ENCODE measurements around the gene KCP.

KCP gene

GRCh38 chr7:128875523-128875948 lies 35.0 kb downstream of the KCP start:
- no peak for DNase-seq (ENCODE audit: low read depth in 1 of 2, low spot score in 1 of 2)
- H3K27ac ChIP-seq (replicated peaks) = no peak overlapping the region
- TF ChIP-seq SPI1 (IDR thresholded peaks at IDR 0.05; ENCODE audit: borderline replicate concordance, low read depth) (no peak), GABPA (IDR thresholded peaks at IDR 0.05; ENCODE audit: low read depth) (no peak), POLR2AphosphoS5 (IDR thresholded peaks at IDR 0.05; ENCODE audit: low read depth) (no peak)
- TF ChIP-seq, protein P1, sequence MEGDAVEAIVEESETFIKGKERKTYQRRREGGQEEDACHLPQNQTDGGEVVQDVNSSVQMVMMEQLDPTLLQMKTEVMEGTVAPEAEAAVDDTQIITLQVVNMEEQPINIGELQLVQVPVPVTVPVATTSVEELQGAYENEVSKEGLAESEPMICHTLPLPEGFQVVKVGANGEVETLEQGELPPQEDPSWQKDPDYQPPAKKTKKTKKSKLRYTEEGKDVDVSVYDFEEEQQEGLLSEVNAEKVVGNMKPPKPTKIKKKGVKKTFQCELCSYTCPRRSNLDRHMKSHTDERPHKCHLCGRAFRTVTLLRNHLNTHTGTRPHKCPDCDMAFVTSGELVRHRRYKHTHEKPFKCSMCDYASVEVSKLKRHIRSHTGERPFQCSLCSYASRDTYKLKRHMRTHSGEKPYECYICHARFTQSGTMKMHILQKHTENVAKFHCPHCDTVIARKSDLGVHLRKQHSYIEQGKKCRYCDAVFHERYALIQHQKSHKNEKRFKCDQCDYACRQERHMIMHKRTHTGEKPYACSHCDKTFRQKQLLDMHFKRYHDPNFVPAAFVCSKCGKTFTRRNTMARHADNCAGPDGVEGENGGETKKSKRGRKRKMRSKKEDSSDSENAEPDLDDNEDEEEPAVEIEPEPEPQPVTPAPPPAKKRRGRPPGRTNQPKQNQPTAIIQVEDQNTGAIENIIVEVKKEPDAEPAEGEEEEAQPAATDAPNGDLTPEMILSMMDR (IDR thresholded peaks at IDR 0.05; ENCODE audit: insufficient read depth, low read length) = no peak
- TF ChIP-seq, protein P2, sequence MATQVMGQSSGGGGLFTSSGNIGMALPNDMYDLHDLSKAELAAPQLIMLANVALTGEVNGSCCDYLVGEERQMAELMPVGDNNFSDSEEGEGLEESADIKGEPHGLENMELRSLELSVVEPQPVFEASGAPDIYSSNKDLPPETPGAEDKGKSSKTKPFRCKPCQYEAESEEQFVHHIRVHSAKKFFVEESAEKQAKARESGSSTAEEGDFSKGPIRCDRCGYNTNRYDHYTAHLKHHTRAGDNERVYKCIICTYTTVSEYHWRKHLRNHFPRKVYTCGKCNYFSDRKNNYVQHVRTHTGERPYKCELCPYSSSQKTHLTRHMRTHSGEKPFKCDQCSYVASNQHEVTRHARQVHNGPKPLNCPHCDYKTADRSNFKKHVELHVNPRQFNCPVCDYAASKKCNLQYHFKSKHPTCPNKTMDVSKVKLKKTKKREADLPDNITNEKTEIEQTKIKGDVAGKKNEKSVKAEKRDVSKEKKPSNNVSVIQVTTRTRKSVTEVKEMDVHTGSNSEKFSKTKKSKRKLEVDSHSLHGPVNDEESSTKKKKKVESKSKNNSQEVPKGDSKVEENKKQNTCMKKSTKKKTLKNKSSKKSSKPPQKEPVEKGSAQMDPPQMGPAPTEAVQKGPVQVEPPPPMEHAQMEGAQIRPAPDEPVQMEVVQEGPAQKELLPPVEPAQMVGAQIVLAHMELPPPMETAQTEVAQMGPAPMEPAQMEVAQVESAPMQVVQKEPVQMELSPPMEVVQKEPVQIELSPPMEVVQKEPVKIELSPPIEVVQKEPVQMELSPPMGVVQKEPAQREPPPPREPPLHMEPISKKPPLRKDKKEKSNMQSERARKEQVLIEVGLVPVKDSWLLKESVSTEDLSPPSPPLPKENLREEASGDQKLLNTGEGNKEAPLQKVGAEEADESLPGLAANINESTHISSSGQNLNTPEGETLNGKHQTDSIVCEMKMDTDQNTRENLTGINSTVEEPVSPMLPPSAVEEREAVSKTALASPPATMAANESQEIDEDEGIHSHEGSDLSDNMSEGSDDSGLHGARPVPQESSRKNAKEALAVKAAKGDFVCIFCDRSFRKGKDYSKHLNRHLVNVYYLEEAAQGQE (IDR thresholded peaks at IDR 0.05; ENCODE audit: insufficient replicate concordance, low read depth) = no peak
- no peaks in the 10 kb centered on the region for H3K27me3 ChIP-seq (ENCODE audit: insufficient read depth, poor library complexity, severe bottlenecking)
- H3K4me3 ChIP-seq (replicated peaks; ENCODE audit: insufficient read depth, low read length) = no peak overlapping the region

GRCh38 chr7:128874140-128875031 lies 36.1 kb downstream of the KCP start:
- DNase-seq (ENCODE audit: low read depth in 1 of 2, low spot score in 1 of 2) = no peak
- Histone ChIP-seq H3K27ac (replicated peaks) (no peak overlapping the region), H3K4me3 (replicated peaks; ENCODE audit: insufficient read depth, low read length) (no peak overlapping the region), H3K27me3 (ENCODE audit: insufficient read depth, poor library complexity, severe bottlenecking) (peaks cover 6% of the 10 kb centered on the region)
- TF ChIP-seq SPI1 (IDR thresholded peaks at IDR 0.05; ENCODE audit: borderline replicate concordance, low read depth) (no peak), GABPA (IDR thresholded peaks at IDR 0.05; ENCODE audit: low read depth) (no peak), POLR2AphosphoS5 (IDR thresholded peaks at IDR 0.05; ENCODE audit: low read depth) (no peak)
- TF ChIP-seq, protein P1 (IDR thresholded peaks at IDR 0.05; ENCODE audit: insufficient read depth, low read length) = no peak
- TF ChIP-seq, protein P2 (IDR thresholded peaks at IDR 0.05; ENCODE audit: insufficient replicate concordance, low read depth) = no peak

DNA sequence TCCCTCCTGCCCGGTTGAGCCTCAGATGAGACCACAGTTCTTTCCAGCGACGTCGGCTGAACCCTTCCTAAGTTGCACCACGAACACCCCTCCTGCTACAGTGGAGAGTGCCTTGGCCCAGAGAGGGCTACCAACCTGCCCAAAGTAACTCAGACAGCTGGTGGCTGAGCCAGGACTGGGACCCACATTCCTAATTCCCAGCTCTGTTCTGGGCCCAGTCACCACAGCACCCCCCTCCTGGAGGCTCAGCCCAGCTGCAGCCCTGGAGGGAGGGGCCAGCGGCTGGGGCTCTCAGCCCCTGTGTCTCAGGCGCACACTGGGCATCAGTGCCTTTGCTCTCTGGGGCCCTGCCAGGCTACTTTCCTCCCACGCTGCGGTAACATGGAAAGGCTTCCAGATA lies 37.3 kb downstream of the KCP start:
- H3K27me3 ChIP-seq (ENCODE audit: insufficient read depth, poor library complexity, severe bottlenecking) = peaks cover 6% of the 10 kb centered on the region
- DNase-seq (ENCODE audit: low read depth in 1 of 2, low spot score in 1 of 2) = no peak
- no peak for TF ChIP-seq POLR2AphosphoS5 (IDR thresholded peaks at IDR 0.05; ENCODE audit: low read depth)
- TF ChIP-seq SPI1 (IDR thresholded peaks at IDR 0.05; ENCODE audit: borderline replicate concordance, low read depth) = no peak
- no peak for TF ChIP-seq GABPA (IDR thresholded peaks at IDR 0.05; ENCODE audit: low read depth)
- TF ChIP-seq, protein P2 (IDR thresholded peaks at IDR 0.05; ENCODE audit: insufficient replicate concordance, low read depth) = no peak
- TF ChIP-seq, protein P1 (IDR thresholded peaks at IDR 0.05; ENCODE audit: insufficient read depth, low read length) = no peak

More for the DNA sequence above, 37.3 kb downstream of the KCP start:
- H3K4me3 ChIP-seq (replicated peaks; ENCODE audit: insufficient read depth, low read length) = no peak overlapping the region
- H3K27ac ChIP-seq (replicated peaks) = no peak overlapping the region
